MM.1S (cell line): ENCODE data around the gene NDUFS7.

Experiments used
- CTCF ChIP-seq: fragments of 300-600 bp; sonication (generic); IDR thresholded peaks from 2 replicates; pipeline ENCODE4 v1.5.1; 2016; ENCODE audit warnings: antibody characterized with exemption, low read length, mixed read lengths
- EZH2 ChIP-seq: fragments of 300-600 bp; sonication (generic); optimal IDR thresholded peaks from 2 replicates; pipeline ENCODE3; 2017; ENCODE audit warnings: low read depth, mild to moderate bottlenecking, antibody characterized with exemption, low read length, mixed read lengths
- EZH2phosphoT487 ChIP-seq: fragments of 300-600 bp; sonication (generic); IDR thresholded peaks from 2 replicates; pipeline ENCODE4 v1.6.1; 2018; ENCODE audit warnings: antibody characterized with exemption, low read length

- TF ChIP-seq CTCF (no peak), EZH2 (no peak), EZH2phosphoT487 (no peak)
These were observed 34.5 kb upstream of the NDUFS7 start for GRCh38 chr19:1349211-1349610.
